ENCODE results near the gene ZNF385B.

DNA sequence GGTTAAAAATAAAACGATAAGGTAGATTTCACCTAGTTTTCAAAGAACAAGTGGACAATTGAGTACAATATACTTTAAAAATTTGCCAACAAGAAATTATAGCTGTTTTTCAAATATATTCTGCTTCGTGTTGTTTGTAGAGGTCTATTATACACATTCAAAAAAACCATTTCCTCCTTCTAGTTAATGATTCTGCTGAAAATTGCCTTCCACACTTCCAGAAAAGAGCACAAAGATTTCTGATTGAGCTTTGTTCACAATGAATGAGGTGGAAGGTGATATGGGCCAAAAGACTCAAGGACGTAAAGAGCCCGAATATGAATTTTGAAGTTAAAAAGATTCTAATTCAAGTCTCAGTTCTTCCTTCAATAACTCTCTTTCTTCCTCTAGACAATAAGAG, 319.8 kb downstream of the ZNF385B start:
- TF ChIP-seq, protein P1, sequence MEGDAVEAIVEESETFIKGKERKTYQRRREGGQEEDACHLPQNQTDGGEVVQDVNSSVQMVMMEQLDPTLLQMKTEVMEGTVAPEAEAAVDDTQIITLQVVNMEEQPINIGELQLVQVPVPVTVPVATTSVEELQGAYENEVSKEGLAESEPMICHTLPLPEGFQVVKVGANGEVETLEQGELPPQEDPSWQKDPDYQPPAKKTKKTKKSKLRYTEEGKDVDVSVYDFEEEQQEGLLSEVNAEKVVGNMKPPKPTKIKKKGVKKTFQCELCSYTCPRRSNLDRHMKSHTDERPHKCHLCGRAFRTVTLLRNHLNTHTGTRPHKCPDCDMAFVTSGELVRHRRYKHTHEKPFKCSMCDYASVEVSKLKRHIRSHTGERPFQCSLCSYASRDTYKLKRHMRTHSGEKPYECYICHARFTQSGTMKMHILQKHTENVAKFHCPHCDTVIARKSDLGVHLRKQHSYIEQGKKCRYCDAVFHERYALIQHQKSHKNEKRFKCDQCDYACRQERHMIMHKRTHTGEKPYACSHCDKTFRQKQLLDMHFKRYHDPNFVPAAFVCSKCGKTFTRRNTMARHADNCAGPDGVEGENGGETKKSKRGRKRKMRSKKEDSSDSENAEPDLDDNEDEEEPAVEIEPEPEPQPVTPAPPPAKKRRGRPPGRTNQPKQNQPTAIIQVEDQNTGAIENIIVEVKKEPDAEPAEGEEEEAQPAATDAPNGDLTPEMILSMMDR (IDR thresholded peaks at IDR 0.05): no peak
- no peak for TF ChIP-seq POLR2A (IDR thresholded peaks at IDR 0.05)
